Esophagus (tissue), 2 donors: Measurements from ENCODE around the gene RASA2. TPM values are rescaled to one million over a fixed set of nuclear protein-coding genes. Genes with fewer than 3 reads are reported as not detected.

ENCODE experiments used
- H3K27ac ChIP-seq, 2 donors: one replicate each; pipeline ENCODE4 v1.5.1; 2013; ENCODE audit warnings: low read depth in 2 of 2, mild to moderate bottlenecking in 2 of 2, inconsistent platforms in 1 of 2, low read length in 1 of 2, moderate library complexity in 1 of 2
- H3K27me3 ChIP-seq, 2 donors: one replicate each; pipeline ENCODE4 v1.6.1; 2013; ENCODE audit warnings: low read length in 2 of 2, control low read depth in 1 of 2, mild to moderate bottlenecking in 1 of 2; ENCODE audit not compliant: insufficient read depth in 2 of 2, control insufficient read depth in 1 of 2
- H3K36me3 ChIP-seq, 2 donors: one replicate each; pipeline ENCODE4 v1.6.1; 2013; ENCODE audit warnings: low read length in 1 of 2; ENCODE audit not compliant: control insufficient read depth in 2 of 2, insufficient read depth in 2 of 2
- H3K4me1 ChIP-seq, 2 donors: one replicate each; pipeline ENCODE4 v1.6.1; 2013; ENCODE audit warnings: low read length in 1 of 2; ENCODE audit not compliant: control insufficient read depth in 2 of 2, insufficient read depth in 2 of 2
- H3K4me3 ChIP-seq, 2 donors: one replicate each; pipeline ENCODE4 v1.5.1; 2013; ENCODE audit warnings: low read length in 2 of 2, mild to moderate bottlenecking in 2 of 2, low read depth in 1 of 2, moderate library complexity in 1 of 2
- H3K9me3 ChIP-seq, 2 donors: one replicate each; pipeline ENCODE4 v1.6.1; 2013; ENCODE audit warnings: mild to moderate bottlenecking in 2 of 2, low read depth in 1 of 2, low read length in 1 of 2, moderate library complexity in 1 of 2; ENCODE audit not compliant: control insufficient read depth in 2 of 2, insufficient read depth in 1 of 2
- WGBS, 2 donors: extraction: QIAGEN DNeasy Blood & Tissue Kit; methylation state at CpG; one replicate each; pipeline ENCODE4 v1.1.7; 2013; 5-methylcytosine and 5-hydroxymethylcytosine counted together
- polyA plus RNA-seq, 2 donors: library from polyadenylated mRNA; stranded (reverse); fragments of 200-250 nt; gene quantifications; one replicate each; pipeline ENCODE4 v1.2.3, GENCODE V29; 2013
- donor health status: healthy with polysubstance abuse.
- donor health status: Bipolar disorder and iron deficiency.

RASA2 gene
- 1 to 10 TPM; 4.0 to 6.9 TPM for polyA plus RNA-seq

- Histone ChIP-seq H3K4me1 (no peaks in the 10 kb centered on the region), H3K9me3 (no peaks in the 10 kb centered on the region), H3K27me3 (no peaks in the 10 kb centered on the region), H3K27ac (peak within 1 kb of the TSS; percentile 98 to 99), H3K4me3 (peak within 1 kb of the TSS; percentile 87 to 94), H3K36me3 (no peaks in the 10 kb centered on the region)
- WGBS, 2 donors, result 1% methylated on average over 57 to 96 of the region's 96 CpGs
Measured at GRCh38 chr3:141486746-141487520, at the start of gene RASA2. Gene RASA2, plus strand, starts transcription at chr3:141487027. Its CDS starts 57 bp downstream, at chr3:141487084.

- peaks cover 9 to 16% of the 10 kb centered on the region in 2 donors for H3K36me3 ChIP-seq
- no peaks in the 10 kb centered on the region for H3K27me3 ChIP-seq
- H3K27ac ChIP-seq, result no peak overlapping the region
- H3K4me3 ChIP-seq, result no peak overlapping the region
- H3K9me3 ChIP-seq, result no peaks in the 10 kb centered on the region
- WGBS, 2 donors, result 88 to 90% methylated on average over 3 of the region's 3 CpGs
- no peaks in the 10 kb centered on the region for H3K4me1 ChIP-seq
Measured at GRCh38 chr3:141439589-141439988, 47.2 kb upstream of the RASA2 start.

- WGBS, 2 donors, result 96 to 97% methylated on average over 3 of the region's 3 CpGs
- peaks cover 16 to 22% of the 10 kb centered on the region in 2 donors for H3K36me3 ChIP-seq
Measured at GRCh38 chr3:141440942-141441341, 45.9 kb upstream of the RASA2 start.

GRCh38 chr3:141441381-141442364, 45.2 kb upstream of the RASA2 start:
- 51 to 58% methylated on average over 10 of the region's 10 CpGs for WGBS, 2 donors
- H3K27ac ChIP-seq, result peak overlapping the region in 1 of 2 donors; percentile 20
- H3K36me3 ChIP-seq, result peaks cover 17 to 22% of the 10 kb centered on the region in 2 donors
- no peaks in the 10 kb centered on the region for H3K4me1 ChIP-seq
- no peak overlapping the region for H3K4me3 ChIP-seq
- no peaks in the 10 kb centered on the region for H3K9me3 ChIP-seq
- no peaks in the 10 kb centered on the region for H3K27me3 ChIP-seq

More at GRCh38 chr3:141440942-141441341, 45.9 kb upstream of the RASA2 start:
- no peak overlapping the region for H3K27ac ChIP-seq
- no peak overlapping the region for H3K4me3 ChIP-seq
- H3K9me3 ChIP-seq, result no peaks in the 10 kb centered on the region
- no peaks in the 10 kb centered on the region for H3K27me3 ChIP-seq
- no peaks in the 10 kb centered on the region for H3K4me1 ChIP-seq

- no peak overlapping the region for H3K4me3 ChIP-seq
- no peaks in the 10 kb centered on the region for H3K27me3 ChIP-seq
- WGBS, 2 donors, result 58 to 63% methylated on average over 10 of the region's 10 CpGs
- H3K36me3 ChIP-seq, result peaks cover 22 to 23% of the 10 kb centered on the region in 2 donors
- H3K4me1 ChIP-seq, result no peaks in the 10 kb centered on the region
- H3K27ac ChIP-seq, result peak overlapping the region; percentile 20 to 33
- no peaks in the 10 kb centered on the region for H3K9me3 ChIP-seq
Measured at GRCh38 chr3:141442446-141442845, 44.4 kb upstream of the RASA2 start.

- peak overlapping the region in 1 of 2 donors; percentile 27 for H3K27ac ChIP-seq
- H3K9me3 ChIP-seq, result no peaks in the 10 kb centered on the region
- no peaks in the 10 kb centered on the region for H3K4me1 ChIP-seq
- no peak overlapping the region for H3K4me3 ChIP-seq
- WGBS, 2 donors, result 85 to 90% methylated on average over 15 of the region's 15 CpGs
- H3K36me3 ChIP-seq, result peaks cover 22 to 23% of the 10 kb centered on the region in 2 donors
- H3K27me3 ChIP-seq, result no peaks in the 10 kb centered on the region
Measured at GRCh38 chr3:141442914-141443313, 43.9 kb upstream of the RASA2 start.

GRCh38 chr3:141444586-141445285, 42.1 kb upstream of the RASA2 start:
- Histone ChIP-seq H3K9me3 (no peaks in the 10 kb centered on the region), H3K4me3 (no peak overlapping the region), H3K27me3 (no peaks in the 10 kb centered on the region), H3K36me3 (peaks cover 16 to 23% of the 10 kb centered on the region in 2 donors), H3K27ac (no peak overlapping the region), H3K4me1 (no peaks in the 10 kb centered on the region)
- WGBS, 2 donors, result 91 to 95% methylated on average over 14 of the region's 14 CpGs

- Histone ChIP-seq H3K4me1 (no peaks in the 10 kb centered on the region), H3K9me3 (no peaks in the 10 kb centered on the region), H3K36me3 (peaks cover 16 to 23% of the 10 kb centered on the region in 2 donors), H3K27ac (no peak overlapping the region), H3K27me3 (no peaks in the 10 kb centered on the region), H3K4me3 (no peak overlapping the region)
- 97% methylated on average over 1 of the region's 1 CpG for WGBS, 2 donors
Measured at GRCh38 chr3:141445990-141446389, 40.8 kb upstream of the RASA2 start.

- Histone ChIP-seq H3K9me3 (no peaks in the 10 kb centered on the region), H3K4me3 (no peak overlapping the region), H3K36me3 (peaks cover 16 to 23% of the 10 kb centered on the region in 2 donors), H3K27ac (peak overlapping the region in 1 of 2 donors; percentile 13), H3K27me3 (no peaks in the 10 kb centered on the region), H3K4me1 (no peaks in the 10 kb centered on the region)
Measured at GRCh38 chr3:141446737-141447136, 40.1 kb upstream of the RASA2 start.
